ENCODE data around the gene KLHL17.
"Not testable (repeated sequence)": the region's sequence is repeated elsewhere in the genome, so short reads cannot be mapped to it uniquely, and the experiment has no call there.

The KLHL17 gene

DNA sequence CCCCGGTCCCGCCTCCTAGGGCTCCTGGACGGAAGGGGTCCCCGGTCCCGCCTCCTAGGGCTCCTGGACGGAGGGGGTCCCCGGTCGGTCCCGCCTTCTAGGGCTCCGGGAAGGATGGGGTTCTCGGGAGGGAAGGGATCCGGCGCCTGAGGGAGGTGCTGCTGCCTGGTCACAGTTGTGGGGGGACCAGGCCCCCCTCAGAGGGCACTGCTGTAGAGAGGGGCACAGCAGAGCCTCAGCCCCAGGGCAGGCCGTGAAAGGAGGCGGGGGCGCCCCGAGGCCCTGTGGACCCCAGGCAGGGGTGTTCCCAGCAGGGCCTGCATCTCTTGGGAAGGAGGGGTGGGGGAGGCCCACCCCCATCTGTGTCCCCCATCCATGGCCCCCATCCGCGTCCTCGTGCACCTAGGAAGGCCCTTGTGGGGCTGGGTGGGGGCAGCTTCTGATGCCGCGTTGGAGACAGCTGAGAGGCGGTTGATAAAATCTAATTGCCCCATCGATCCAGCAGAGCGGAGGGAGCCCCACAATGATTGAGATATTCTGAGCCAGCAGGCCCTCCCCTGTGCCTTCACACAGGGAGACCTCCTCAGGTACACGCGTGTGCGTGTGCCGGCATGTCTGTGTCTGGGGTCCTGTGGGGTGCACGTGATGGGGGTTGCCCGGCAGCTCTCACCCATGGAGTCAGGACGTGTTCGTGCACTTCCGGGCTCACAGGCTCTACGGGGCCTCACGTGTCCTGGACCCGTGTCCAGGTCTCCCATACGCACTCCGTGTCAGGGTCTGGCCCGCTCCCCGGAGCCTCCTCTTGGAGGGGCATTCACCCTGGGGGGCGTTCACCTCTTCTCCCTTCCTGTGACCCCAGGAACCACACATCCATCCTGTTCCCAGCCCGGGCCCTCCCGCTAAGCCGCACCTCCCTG lies 23.8 kb upstream of the KLHL17 start:
- no peak for DNase-seq (ENCODE audit: low read depth in 2 of 2)

- DNase-seq (ENCODE audit: low read depth in 2 of 2) = no peak
Observed at GRCh38 chr1:937521-937920, 22.9 kb upstream of the KLHL17 start.

DNA sequence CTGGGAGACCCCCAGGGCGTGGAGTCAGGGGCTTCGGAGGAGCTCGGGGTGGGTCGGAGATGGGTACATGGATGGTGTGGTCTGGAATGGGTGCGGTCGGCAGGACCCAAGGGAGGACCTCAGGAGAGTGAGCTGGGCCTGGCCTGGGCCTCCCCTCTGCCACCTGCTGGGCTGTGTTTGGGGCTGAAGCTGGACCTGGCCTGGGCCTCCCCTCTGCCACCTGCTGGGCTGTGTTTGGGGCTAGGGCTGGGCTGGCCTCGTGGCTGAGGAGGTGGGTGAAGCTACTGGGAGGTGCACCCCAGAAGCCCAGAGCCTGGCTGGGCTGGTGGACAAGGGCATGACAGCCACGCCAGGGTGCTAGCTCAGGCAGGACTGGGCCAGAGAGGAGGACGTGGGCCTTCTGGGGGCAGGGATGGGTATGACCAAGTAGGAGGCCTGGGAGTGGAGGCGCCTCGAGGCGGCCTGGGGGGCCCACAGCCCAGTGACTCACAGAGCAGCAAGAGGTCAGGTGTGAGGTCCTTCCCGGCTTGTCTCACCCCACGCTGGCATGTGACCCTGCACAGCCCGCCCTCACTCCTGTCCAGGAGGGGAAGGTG lies 22.2 kb upstream of the KLHL17 start:
- no peak for DNase-seq (ENCODE audit: low read depth in 2 of 2)

GRCh38 chr1:938711-939489 lies 21.5 kb upstream of the KLHL17 start:
- no peak for DNase-seq (ENCODE audit: low read depth in 2 of 2)

- no peak for DNase-seq (ENCODE audit: low read depth in 2 of 2)
Observed at GRCh38 chr1:939511-940106, 20.8 kb upstream of the KLHL17 start.

- DNase-seq (ENCODE audit: low read depth in 2 of 2) = no peak
Observed at GRCh38 chr1:940107-941014, 20.0 kb upstream of the KLHL17 start.

DNA sequence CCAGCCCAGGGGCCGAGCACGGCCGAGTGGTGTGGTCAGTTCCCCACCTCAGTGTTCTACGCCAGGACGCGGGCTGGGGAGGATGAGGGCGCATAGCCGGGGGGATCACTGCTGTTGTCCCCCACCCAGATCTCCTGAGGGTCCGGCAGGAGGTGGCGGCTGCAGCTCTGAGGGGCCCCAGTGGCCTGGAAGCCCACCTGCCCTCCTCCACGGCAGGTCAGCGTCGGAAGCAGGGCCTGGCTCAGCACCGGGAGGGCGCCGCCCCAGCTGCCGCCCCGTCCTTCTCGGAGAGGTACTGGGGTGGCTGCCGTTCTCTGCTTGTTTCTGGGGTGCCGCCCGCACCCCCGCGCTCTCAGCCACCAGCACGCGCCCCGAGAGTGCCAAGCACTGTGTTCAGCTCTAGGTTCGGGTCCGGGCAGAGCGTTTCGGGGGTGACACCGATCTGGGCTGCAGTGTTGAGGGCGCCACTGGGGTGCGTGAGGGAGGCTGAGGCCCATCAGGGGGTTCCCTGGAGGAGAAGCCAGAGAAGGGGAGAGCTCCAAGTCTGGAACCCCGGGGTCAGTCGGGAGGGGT lies 19.3 kb upstream of the KLHL17 start:
- no peak for DNase-seq (ENCODE audit: low read depth in 2 of 2)

GRCh38 chr1:941588-942383 lies 18.6 kb upstream of the KLHL17 start:
- no peak for DNase-seq (ENCODE audit: low read depth in 2 of 2)

DNA sequence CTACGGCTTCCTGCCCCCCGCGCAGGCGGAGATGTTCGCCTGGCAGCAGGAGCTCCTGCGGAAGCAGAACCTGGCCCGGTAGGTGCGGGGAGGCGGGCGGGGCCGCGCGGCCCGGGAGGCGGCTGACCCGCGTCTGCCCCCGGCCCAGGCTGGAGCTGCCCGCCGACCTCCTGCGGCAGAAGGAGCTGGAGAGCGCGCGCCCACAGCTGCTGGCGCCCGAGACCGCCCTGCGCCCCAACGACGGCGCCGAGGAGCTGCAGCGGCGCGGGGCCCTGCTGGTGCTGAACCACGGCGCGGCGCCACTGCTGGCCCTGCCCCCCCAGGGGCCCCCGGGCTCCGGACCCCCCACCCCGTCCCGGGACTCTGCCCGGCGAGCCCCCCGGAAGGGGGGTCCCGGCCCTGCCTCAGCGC lies 18.0 kb upstream of the KLHL17 start:
- DNase-seq (ENCODE audit: low read depth in 2 of 2) = no peak

DNA sequence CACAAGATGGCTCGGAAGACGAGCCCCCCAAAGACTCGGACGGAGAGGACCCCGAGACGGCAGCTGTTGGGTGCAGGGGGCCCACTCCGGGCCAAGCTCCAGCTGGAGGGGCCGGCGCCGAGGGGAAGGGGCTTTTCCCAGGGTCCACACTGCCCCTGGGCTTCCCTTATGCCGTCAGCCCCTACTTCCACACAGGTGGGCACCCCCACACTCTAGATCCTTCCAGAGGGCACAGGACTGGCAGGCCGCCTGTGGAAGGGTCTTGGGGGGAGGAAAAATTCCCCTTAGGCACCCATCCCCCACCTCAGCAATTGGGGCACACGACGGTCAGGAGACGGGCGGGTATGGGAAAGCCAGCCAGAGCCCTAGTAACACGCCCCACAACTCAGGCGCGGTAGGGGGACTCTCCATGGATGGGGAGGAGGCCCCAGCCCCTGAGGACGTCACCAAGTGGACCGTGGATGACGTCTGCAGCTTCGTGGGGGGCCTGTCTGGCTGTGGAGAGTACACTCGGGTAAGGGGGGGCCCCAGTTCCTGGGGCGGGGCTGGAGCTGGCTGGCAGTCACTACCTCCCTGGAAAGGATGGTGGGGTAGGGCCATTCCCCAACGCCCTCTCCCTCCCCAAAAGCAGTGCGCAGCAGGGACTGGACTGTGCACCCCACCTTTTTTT lies 17.4 kb upstream of the KLHL17 start:
- no peak for DNase-seq (ENCODE audit: low read depth in 2 of 2)

- no peak for DNase-seq (ENCODE audit: low read depth in 2 of 2)
Observed at GRCh38 chr1:943545-944340, 16.6 kb upstream of the KLHL17 start.

- DNase-seq (ENCODE audit: low read depth in 2 of 2) = no peak
Observed at GRCh38 chr1:944341-945325, 15.8 kb upstream of the KLHL17 start.

DNA sequence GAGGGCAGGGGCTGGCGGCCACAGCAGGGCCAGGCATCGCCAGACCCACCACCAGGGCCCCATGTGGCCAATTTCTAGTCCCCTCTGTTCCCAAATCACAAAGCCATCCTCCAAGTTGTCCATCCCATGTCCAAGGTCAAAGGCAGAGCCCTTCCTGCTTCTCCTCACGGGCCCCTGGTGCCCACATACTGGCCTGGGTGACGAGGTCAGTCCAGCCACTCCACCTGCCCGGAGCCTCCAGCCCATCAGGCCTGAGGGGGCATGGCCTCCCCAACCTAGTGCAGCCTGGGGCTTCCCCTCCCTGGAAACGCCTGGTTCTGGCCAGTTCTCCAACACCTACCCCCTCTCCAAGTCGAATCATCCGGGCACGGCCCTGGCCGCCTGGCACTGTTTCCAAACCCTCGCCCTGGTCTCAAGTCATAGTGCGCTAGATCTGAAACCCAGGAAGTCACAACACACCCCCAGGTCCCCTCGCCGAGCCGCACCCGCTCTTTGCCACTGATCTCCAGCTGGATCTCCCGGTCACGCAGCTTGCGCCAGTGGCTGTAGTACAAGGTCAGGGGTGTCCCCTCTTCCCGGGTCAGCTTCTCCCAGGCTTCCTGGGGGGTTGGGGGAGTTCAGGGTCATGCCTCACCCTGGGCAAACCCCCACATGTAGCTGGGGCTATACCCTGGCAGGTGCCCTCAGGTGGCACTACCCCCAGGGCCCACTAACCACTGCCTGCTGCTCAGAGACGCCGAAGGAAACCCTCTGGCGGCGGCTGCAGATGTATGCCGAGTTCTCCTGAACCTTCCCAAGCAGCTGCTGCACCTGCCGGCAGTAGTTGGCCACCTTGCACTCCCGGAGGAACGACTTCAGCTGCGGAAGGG lies 14.5 kb upstream of the KLHL17 start:
- DNase-seq (ENCODE audit: low read depth in 2 of 2) = no peak

- DNase-seq (ENCODE audit: low read depth in 2 of 2) = not testable (repeated sequence)
Observed at GRCh38 chr1:946811-947210, 13.6 kb upstream of the KLHL17 start.

- DNase-seq (ENCODE audit: low read depth in 2 of 2) = no peak
Observed at GRCh38 chr1:947958-948357, 12.4 kb upstream of the KLHL17 start.

DNA sequence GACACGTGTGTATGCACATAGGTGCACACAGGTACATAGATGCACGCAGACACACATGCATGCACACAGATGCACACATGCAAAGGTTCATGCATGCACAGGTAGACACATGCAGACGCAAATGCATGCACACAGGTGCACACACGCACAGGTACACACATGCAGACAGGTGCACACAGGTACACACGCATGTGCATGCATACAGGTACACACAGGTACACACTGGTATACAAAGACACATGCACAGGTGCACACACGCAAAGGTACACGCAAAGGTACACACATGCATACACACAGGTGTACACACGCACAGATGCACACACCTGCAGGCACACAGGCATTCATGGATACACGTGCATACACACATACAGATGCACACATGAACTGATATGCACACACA lies 10.1 kb upstream of the KLHL17 start:
- no peak for DNase-seq (ENCODE audit: low read depth in 2 of 2)

Measured in stimulated activated CD8-positive, alpha-beta memory T cell treated with anti-CD3 and anti-CD28 coated beads, Interleukin-2, amount 100 ng/mL, for 1 hour (primary cell).